ENCODE data around the gene GNAZ. TPM values are rescaled to one million over a fixed set of nuclear protein-coding genes. Genes with fewer than 3 reads are reported as not detected.

Gene GNAZ
- total RNA-seq, 1 experiment from 2014 or later: 5.0 TPM

- Histone ChIP-seq H2BK5ac (ENCODE audit: insufficient read length, low read length) (no peak overlapping the region), H2BK15ac (ENCODE audit: low read depth, low read length) (no peak overlapping the region), H2AFZ (ENCODE audit: low read length) (no peak overlapping the region), H3K4me1 (ENCODE audit: insufficient read depth, low read length) (no peaks in the 10 kb centered on the region), H3K23ac (ENCODE audit: insufficient read length, low read depth, low read length) (no peak overlapping the region), H3K9me3 (ENCODE audit: control insufficient read depth, low read depth, low read length) (no peaks in the 10 kb centered on the region), H3K9ac (ENCODE audit: extremely low read depth, insufficient read length, low read length) (no peak overlapping the region), H3K79me1 (ENCODE audit: insufficient read depth, low read depth, low read length, poor library complexity, severe bottlenecking) (no peaks in the 10 kb centered on the region), H3K18ac (ENCODE audit: insufficient read length, low read depth, low read length) (no peak overlapping the region), H4K5ac (ENCODE audit: insufficient read length, low read depth, low read length) (no peak overlapping the region), H4K91ac (ENCODE audit: insufficient read length, low read depth, low read length) (no peak overlapping the region), H3K4ac (ENCODE audit: low read depth, low read length) (no peak overlapping the region), H3K79me2 (ENCODE audit: insufficient read depth, low read length) (no peaks in the 10 kb centered on the region), H3K4me2 (ENCODE audit: insufficient read depth, insufficient read length, low read length) (no peak overlapping the region), H4K8ac (replicated peaks; ENCODE audit: insufficient read length, low read depth, low read length) (no peak overlapping the region), H3K23me2 (ENCODE audit: insufficient read length, low read depth, low read length, poor library complexity, severe bottlenecking) (peaks cover 11% of the 10 kb centered on the region), H2BK120ac (ENCODE audit: low read depth, low read length, poor library complexity, severe bottlenecking) (no peak overlapping the region), H2AK5ac (ENCODE audit: insufficient read length, low read length) (no peak overlapping the region), H2BK20ac (ENCODE audit: low read depth, low read length, poor library complexity, severe bottlenecking) (no peak overlapping the region), H3K27me3 (ENCODE audit: insufficient read depth, low read length) (no peaks in the 10 kb centered on the region; the same call in 1 of the 2 replicates), H3K14ac (ENCODE audit: insufficient read depth, low read length) (no peak overlapping the region), H2BK12ac (ENCODE audit: insufficient read length, low read depth, low read length) (no peak overlapping the region), H4K20me1 (ENCODE audit: control insufficient read depth, insufficient read depth, insufficient read length) (no peaks in the 10 kb centered on the region), H3T11ph (ENCODE audit: low read length) (no peak overlapping the region), H3K56ac (ENCODE audit: insufficient read length, low read depth, low read length) (no peak overlapping the region), H3K27ac (ENCODE audit: insufficient read length, low read depth, low read length) (no peak overlapping the region)
- WGBS (ENCODE audit: extremely low coverage, insufficient read length, low lambda C conversion rate): no CpG with 5 or more reads among the region's 7 CpGs
- no peak overlapping the region for H3K4me3 Mint-ChIP-seq
- H3K4me1 Mint-ChIP-seq: peaks cover 11 to 33% of the 10 kb centered on the region in 2 experiments; a peak in 3 of 4 replicates
- H3K27me3 Mint-ChIP-seq (ENCODE audit: low read depth): peaks cover 57% of the 10 kb centered on the region
- DNase-seq: no peak
- no peak overlapping the region; a peak in 1 of 7 replicates for H3K27ac Mint-ChIP-seq
- no peaks in the 10 kb centered on the region; a peak in 1 of 5 replicates for H3K9me3 Mint-ChIP-seq
- H3K36me3 Mint-ChIP-seq (ENCODE audit: insufficient read depth in 1 of 3, low read depth in 3 of 3): peaks cover 0 to 6% (median 0%) of the 10 kb centered on the region in 3 experiments; a peak in 2 of 7 replicates
- TF ChIP-seq CTCF (conservative IDR thresholded peaks at IDR 0.05): no peak
Observed at GRCh38 chr22:23074451-23074850, 4.1 kb downstream of the GNAZ start.
